ENCODE data around the gene KHSRP. TPM values are rescaled to one million over a fixed set of nuclear protein-coding genes. Genes with fewer than 3 reads are reported as not detected.

Gene KHSRP
- total RNA-seq, 1 experiment from 2014 or later = 297 TPM

- Mint-ChIP-seq H3K9me3 (ENCODE audit: low read depth, unreplicated experiment) (no peaks in the 10 kb centered on the region), H3K27me3 (ENCODE audit: unreplicated experiment) (no peaks in the 10 kb centered on the region), H3K36me3 (ENCODE audit: insufficient read depth, unreplicated experiment) (peaks cover 16% of the 10 kb centered on the region), H3K4me3 (ENCODE audit: low read depth, unreplicated experiment) (no peak overlapping the region), H3K4me1 (ENCODE audit: low read depth, unreplicated experiment) (no peaks in the 10 kb centered on the region), H3K27ac (ENCODE audit: unreplicated experiment) (no peak overlapping the region)
- CTCF ChIA-PET = no interaction called here
- BruUV-seq (replicated peaks) = no TSS peak
- no peak for DNase-seq
- intact Hi-C loops (cut with micrococcal nuclease; ENCODE audit: unreplicated experiment) = no loop called here
- TF ChIP-seq CTCF (IDR thresholded peaks at IDR 0.05; ENCODE audit: unreplicated experiment) = no peak
These were observed 23.4 kb upstream of the KHSRP start for GRCh38 chr19:6448045-6448444.

GRCh38 chr19:6446452-6446851 is 21.8 kb upstream of the KHSRP start:
- H3K4me1 Mint-ChIP-seq (ENCODE audit: low read depth, unreplicated experiment) = no peaks in the 10 kb centered on the region
- BruUV-seq (replicated peaks) = no TSS peak
- intact Hi-C loops (cut with micrococcal nuclease; ENCODE audit: unreplicated experiment) = no loop called here
- CTCF ChIA-PET = no interaction called here
- no peak overlapping the region for H3K27ac Mint-ChIP-seq (ENCODE audit: unreplicated experiment)
- H3K36me3 Mint-ChIP-seq (ENCODE audit: insufficient read depth, unreplicated experiment) = peaks cover 9% of the 10 kb centered on the region
- no peak for TF ChIP-seq CTCF (IDR thresholded peaks at IDR 0.05; ENCODE audit: unreplicated experiment)
- H3K27me3 Mint-ChIP-seq (ENCODE audit: unreplicated experiment) = no peaks in the 10 kb centered on the region
- no peaks in the 10 kb centered on the region for H3K9me3 Mint-ChIP-seq (ENCODE audit: low read depth, unreplicated experiment)
- no peak for DNase-seq
- no peak overlapping the region for H3K4me3 Mint-ChIP-seq (ENCODE audit: low read depth, unreplicated experiment)

GRCh38 chr19:6443986-6444385 is 19.4 kb upstream of the KHSRP start:
- H3K27me3 Mint-ChIP-seq (ENCODE audit: unreplicated experiment) = no peaks in the 10 kb centered on the region
- TF ChIP-seq CTCF (IDR thresholded peaks at IDR 0.05; ENCODE audit: unreplicated experiment) = no peak
- H3K9me3 Mint-ChIP-seq (ENCODE audit: low read depth, unreplicated experiment) = no peaks in the 10 kb centered on the region
- no peak overlapping the region for H3K27ac Mint-ChIP-seq (ENCODE audit: unreplicated experiment)
- H3K4me3 Mint-ChIP-seq (ENCODE audit: low read depth, unreplicated experiment) = no peak overlapping the region
- intact Hi-C loops (cut with micrococcal nuclease; ENCODE audit: unreplicated experiment) = no loop called here
- CTCF ChIA-PET = no interaction called here
- BruUV-seq (replicated peaks) = no TSS peak
- no peak for DNase-seq
- H3K36me3 Mint-ChIP-seq (ENCODE audit: insufficient read depth, unreplicated experiment) = peaks cover 14% of the 10 kb centered on the region
- H3K4me1 Mint-ChIP-seq (ENCODE audit: low read depth, unreplicated experiment) = no peaks in the 10 kb centered on the region

GRCh38 chr19:6442087-6442688 is 17.6 kb upstream of the KHSRP start:
- no peak overlapping the region for H3K4me3 Mint-ChIP-seq (ENCODE audit: low read depth, unreplicated experiment)
- intact Hi-C loops (cut with micrococcal nuclease; ENCODE audit: unreplicated experiment) = no loop called here
- H3K27me3 Mint-ChIP-seq (ENCODE audit: unreplicated experiment) = no peaks in the 10 kb centered on the region
- H3K9me3 Mint-ChIP-seq (ENCODE audit: low read depth, unreplicated experiment) = no peaks in the 10 kb centered on the region
- CTCF ChIA-PET = no interaction called here
- DNase-seq = no peak
- BruUV-seq (replicated peaks) = no TSS peak
- H3K4me1 Mint-ChIP-seq (ENCODE audit: low read depth, unreplicated experiment) = no peaks in the 10 kb centered on the region
- peaks cover 14% of the 10 kb centered on the region for H3K36me3 Mint-ChIP-seq (ENCODE audit: insufficient read depth, unreplicated experiment)
- no peak overlapping the region for H3K27ac Mint-ChIP-seq (ENCODE audit: unreplicated experiment)
- no peak for TF ChIP-seq CTCF (IDR thresholded peaks at IDR 0.05; ENCODE audit: unreplicated experiment)
